Hematopoietic multipotent progenitor cell (in vitro differentiated cells): ENCODE data around the gene C21orf91. TPM values are rescaled to one million over a fixed set of nuclear protein-coding genes. Genes with fewer than 3 reads are reported as not detected.

ENCODE experiments used
- DNase-seq, 3 donors: peaks; one replicate each; pipeline ENCODE4 v3.0.0-alpha.2; 2011 to 2015; ENCODE audit warnings: low read depth in 2 of 3, low spot score in 2 of 3
- total RNA-seq: library from RNA; depleted of rRNA; stranded (reverse); fragments of >200 nt; gene quantifications from one replicate; pipeline ENCODE4 v1.2.3, GENCODE V29; 2012

Gene C21orf91
- total RNA-seq: 7.8 TPM

- peak; percentile 86 to 96 (median 94) for DNase-seq
Measured at GRCh38 chr21:17819114-17819876, at the start of gene C21orf91. Gene C21orf91, minus strand, starts transcription at chr21:17819356. Its CDS starts 1,038 bp downstream, at chr21:17818318.

GRCh38 chr21:17866590-17866989 lies 47.4 kb upstream of the C21orf91 start:
- DNase-seq: no peak

DNA sequence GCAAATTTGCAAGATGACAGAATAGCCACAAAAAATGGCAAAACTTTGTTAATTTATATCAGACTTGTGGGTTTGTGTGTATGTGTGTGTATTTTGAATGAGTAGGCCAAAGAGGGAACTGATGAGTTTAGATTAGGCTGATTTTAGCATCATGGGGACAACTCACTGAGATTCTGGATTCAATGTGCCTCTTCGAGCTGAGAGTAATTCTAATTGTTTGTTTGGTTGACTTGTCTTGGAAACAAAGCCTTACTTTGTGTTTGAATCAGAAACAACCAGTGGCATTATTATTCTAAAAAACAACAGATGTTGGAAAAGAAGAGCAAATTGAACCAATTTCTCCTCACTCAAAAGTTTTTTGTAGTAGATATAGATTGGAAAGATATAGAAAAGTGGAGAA lies 40.5 kb upstream of the C21orf91 start:
- no peak for DNase-seq

DNA sequence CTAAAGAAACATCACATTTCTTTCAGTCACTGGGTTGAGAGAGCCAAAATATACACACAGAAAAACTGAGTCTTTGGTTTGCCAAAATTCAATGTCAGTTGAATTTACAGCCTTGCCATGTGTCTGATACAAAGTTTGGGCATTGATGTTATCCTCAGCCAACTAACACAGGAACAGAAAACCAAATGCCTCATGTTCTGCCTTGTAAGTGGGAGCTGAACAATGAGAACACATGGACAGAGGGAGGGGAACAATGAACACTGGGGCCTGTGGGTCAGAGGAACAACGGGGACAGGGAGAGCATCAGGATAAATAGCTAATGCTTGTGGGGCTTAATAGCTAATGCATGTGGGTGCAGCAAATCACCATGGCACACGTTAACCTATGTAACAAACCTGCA lies 39.6 kb upstream of the C21orf91 start:
- no peak for DNase-seq

GRCh38 chr21:17854745-17855144 lies 35.6 kb upstream of the C21orf91 start:
- DNase-seq: no peak

- no peak for DNase-seq
Measured at GRCh38 chr21:17853393-17854275, 34.5 kb upstream of the C21orf91 start.

GRCh38 chr21:17848228-17848627 lies 29.1 kb upstream of the C21orf91 start:
- no peak for DNase-seq

GRCh38 chr21:17841103-17841502 lies 21.9 kb upstream of the C21orf91 start:
- no peak for DNase-seq

DNA sequence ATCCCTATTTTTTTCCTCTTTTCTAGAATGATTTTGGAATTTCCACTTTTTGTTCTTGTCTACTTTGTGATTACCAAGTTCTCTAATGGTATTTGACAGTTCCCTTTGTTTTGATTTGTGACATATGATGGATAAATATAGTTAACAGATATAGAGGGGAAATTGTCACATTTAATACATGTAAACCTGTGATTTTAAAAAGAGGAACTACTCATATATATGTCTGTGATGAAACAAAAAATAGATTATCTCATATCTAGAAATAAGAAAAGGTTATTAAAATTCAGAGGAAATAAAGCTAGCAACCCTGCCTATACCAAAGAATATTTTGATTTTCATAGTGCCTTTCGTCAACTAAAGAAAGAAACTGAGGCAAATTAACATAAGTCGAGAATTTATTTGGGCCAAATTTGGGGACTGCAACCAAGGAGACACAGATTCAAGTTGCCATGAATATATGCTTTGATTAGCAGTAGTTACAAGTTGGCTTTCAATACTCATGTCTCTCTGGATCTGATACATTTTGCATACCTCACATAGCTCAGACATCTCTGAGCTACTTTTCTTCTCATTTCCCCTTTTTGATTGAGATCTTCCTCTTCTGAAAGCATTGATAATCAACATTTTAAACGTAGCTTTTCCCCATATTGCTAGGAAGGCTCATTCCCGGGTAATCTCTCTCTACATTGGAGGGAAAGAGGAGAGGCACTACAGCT lies 15.6 kb upstream of the C21orf91 start:
- DNase-seq: no peak

- DNase-seq: no peak
Measured at GRCh38 chr21:17829472-17829871, 10.3 kb upstream of the C21orf91 start.

GRCh38 chr21:17828223-17828622 lies 9.1 kb upstream of the C21orf91 start:
- DNase-seq: no peak

DNA sequence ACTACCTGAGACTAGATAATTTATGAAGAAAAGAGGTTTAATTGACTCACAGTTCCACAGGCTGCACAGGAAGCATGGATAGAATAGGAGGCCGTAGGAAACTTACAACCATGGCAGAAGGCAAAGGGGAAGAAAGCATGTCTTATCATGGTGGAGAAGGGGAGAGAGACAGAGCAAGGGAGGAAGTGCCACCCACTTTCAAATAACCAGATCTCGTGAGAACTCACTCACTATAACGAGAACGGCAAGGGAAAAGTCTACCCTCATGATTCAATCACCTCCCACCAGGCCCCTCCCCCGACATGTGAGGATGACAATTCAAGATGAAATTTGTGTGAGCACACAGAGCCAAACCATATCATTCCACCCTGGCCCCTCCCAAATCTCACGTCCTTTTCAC lies 4.7 kb upstream of the C21orf91 start:
- no peak for DNase-seq

GRCh38 chr21:17821121-17821520 lies 2.0 kb upstream of the C21orf91 start:
- DNase-seq: no peak

DNA sequence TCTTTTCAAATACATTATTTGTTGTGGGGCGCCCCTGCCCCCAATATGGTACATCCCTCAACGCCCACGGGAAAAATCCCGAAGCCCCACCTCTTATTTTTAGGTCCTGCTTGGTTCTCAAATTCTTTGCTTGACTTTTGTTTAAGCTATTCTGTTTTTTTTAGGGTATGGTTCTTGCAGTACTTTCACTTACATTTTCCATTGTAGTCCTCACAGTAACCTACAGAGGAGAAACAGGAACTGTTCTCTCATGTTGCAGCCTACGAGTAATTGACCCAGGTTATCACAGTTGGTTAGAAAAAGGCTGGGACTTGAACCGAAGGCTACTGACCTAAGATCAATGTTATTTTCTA lies 697 bp upstream of the C21orf91 start:
- peak in 1 of 3 donors; percentile 92 for DNase-seq

GRCh38 chr21:17818186-17819113 lies 706 bp downstream of the C21orf91 start:
- DNase-seq: peak in 1 of 3 donors; percentile 43

DNA sequence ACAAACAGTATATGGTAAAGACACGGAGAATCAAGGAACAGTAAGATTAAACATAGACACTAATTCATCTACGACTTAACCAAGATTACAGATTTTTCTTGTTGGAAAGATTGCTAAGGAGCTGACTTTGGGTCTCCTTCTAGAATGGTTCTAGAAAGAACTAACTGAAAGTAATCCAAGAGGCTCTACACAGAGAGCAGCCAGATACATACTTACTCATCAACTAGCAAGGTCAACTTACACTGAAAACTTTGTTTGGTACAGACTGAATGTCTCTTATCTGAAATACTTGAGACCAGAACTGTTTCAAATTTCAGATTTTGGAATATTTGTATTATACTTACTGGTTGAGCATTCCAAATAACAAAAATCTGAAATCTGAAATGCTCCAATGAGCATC lies 5.8 kb downstream of the C21orf91 start:
- DNase-seq: no peak

DNA sequence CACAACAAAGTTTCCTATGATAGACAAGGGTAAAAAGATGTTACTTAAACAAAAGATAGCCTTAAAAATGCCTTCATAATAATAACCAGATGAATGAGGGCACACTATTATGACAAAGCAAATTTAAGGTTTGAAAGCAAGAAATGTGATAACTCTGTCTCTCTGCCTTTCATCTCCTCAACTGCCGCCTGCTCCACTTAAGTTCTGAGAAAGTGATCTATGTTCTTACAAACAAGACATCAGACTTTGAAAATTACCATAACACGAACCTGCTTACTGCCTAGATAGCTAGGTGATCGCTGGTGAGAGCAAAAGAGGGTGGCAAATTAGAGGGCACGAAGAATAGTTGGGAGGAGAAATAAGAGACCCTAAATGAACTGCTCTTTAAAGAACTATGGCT lies 13.2 kb downstream of the C21orf91 start:
- no peak for DNase-seq

DNA sequence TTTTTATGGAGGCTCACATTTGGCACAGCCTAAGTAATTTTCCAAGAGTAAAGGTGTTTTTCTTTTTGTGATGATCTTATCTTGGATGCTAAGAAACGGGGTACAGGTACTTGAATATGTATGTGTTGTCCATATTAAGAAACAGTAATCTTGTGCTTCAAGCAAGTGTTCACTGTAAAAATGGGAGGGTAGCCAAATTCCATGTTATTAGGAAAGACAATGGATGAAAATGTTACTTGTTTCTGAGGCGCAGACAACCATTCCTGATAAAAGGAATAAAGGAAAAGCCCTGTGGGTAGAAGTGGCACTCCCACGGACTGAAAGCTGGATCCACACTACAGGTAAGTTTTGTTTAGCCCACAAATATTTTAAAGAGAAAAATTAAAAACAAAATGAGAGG lies 15.6 kb downstream of the C21orf91 start:
- DNase-seq: no peak

- DNase-seq: no peak
Measured at GRCh38 chr21:17802572-17802971, 16.6 kb downstream of the C21orf91 start.
